ENCODE measurements around the gene PPARD. TPM values are rescaled to one million over a fixed set of nuclear protein-coding genes. Genes with fewer than 3 reads are reported as not detected.

PPARD gene
- total RNA-seq, 4 donors from 2014 or later = 17.3 to 40.3 (median 35.9) TPM

DNA sequence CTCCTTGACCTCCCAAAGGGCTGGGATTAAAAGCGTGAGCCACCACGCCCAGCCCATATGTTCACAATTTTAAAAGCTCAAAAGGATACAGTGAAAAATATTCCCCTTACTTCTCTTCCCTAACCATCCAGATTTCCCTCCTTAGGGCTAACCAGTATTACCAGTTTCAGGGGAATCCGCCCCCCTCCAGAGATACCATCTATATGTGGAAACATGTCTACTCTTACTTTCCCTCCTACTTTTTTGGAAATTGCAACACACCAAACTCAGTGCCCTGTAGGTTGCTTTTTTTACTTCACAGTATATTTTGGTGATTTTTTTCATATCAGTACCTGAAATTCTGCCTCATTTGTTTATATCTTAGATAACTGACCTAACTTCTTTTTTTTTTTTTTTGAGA lies 118.9 kb downstream of the PPARD start:
- no peak for TF ChIP-seq POLR2A (IDR thresholded peaks at IDR 0.05)
- TF ChIP-seq, protein P1, sequence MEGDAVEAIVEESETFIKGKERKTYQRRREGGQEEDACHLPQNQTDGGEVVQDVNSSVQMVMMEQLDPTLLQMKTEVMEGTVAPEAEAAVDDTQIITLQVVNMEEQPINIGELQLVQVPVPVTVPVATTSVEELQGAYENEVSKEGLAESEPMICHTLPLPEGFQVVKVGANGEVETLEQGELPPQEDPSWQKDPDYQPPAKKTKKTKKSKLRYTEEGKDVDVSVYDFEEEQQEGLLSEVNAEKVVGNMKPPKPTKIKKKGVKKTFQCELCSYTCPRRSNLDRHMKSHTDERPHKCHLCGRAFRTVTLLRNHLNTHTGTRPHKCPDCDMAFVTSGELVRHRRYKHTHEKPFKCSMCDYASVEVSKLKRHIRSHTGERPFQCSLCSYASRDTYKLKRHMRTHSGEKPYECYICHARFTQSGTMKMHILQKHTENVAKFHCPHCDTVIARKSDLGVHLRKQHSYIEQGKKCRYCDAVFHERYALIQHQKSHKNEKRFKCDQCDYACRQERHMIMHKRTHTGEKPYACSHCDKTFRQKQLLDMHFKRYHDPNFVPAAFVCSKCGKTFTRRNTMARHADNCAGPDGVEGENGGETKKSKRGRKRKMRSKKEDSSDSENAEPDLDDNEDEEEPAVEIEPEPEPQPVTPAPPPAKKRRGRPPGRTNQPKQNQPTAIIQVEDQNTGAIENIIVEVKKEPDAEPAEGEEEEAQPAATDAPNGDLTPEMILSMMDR (IDR thresholded peaks at IDR 0.05) = no peak
- Histone ChIP-seq H3K36me3 (no peaks in the 10 kb centered on the region), H3K4me3 (replicated peaks in 1 of 3) (no peak overlapping the region), H3K4me1 (no peaks in the 10 kb centered on the region), H3K27me3 (no peaks in the 10 kb centered on the region), H3K27ac (no peak overlapping the region), H3K9me3 (no peaks in the 10 kb centered on the region)
- no peak for DNase-seq
- WGBS, 2 donors = 82 to 97% methylated on average over 3 of the region's 3 CpGs
- intact Hi-C loops (cut with DNase I) = no loop called here

DNA sequence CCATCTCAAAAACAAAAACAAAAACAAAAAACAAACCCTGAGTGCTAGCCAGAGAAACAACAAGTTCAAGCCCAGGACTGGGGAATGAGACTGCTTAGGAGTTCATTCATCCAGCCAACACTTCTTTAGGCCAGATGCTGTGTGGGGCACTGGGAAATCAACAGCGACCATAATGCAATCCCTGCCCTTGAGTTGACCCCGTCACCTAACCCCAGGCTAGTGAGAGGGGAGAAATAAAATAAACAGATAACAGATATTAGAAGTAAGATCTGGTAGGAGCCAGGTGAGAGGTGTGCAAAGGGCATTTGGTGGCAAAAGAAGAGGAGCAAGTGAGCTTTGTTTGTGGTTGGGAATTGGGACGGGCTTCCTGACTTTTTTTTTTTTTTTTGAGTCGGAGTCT lies 120.9 kb downstream of the PPARD start:
- no peaks in the 10 kb centered on the region for H3K36me3 ChIP-seq
- no peak overlapping the region for H3K27ac ChIP-seq
- TF ChIP-seq POLR2A (IDR thresholded peaks at IDR 0.05) = no peak
- TF ChIP-seq, protein P1 (IDR thresholded peaks at IDR 0.05) = no peak
- WGBS, 2 donors = 96 to 97% methylated on average over 4 of the region's 4 CpGs
- intact Hi-C loops (cut with DNase I) = no loop called here
- no peaks in the 10 kb centered on the region for H3K9me3 ChIP-seq
- H3K4me1 ChIP-seq = no peaks in the 10 kb centered on the region
- no peaks in the 10 kb centered on the region for H3K27me3 ChIP-seq
- H3K4me3 ChIP-seq (replicated peaks in 1 of 3) = no peak overlapping the region
- no peak for DNase-seq

DNA sequence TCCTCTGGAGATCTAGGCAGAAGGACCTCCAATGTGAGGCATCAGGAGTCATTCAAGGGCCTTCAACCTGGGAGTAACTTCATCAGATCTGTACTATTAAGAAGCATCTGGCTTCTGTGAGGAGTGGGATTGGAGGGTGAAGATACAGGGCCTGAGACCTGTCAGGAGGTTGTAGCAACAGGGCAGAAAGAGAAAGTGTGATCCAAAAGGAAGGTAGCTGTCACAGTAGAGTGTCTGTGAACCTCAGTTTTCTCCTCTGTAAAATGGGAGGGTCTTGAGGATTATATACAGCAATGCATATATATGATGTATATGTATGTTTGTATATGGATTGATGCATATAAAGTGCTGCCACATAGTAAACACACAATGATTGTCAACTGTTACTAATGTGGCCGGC lies 123.3 kb downstream of the PPARD start:
- peaks cover 1 to 7% of the 10 kb centered on the region in 2 donors for H3K36me3 ChIP-seq
- intact Hi-C loops (cut with DNase I) = no loop called here
- no peaks in the 10 kb centered on the region for H3K27me3 ChIP-seq
- no peaks in the 10 kb centered on the region for H3K9me3 ChIP-seq
- TF ChIP-seq, protein P1 (IDR thresholded peaks at IDR 0.05) = no peak
- no peak for TF ChIP-seq POLR2A (IDR thresholded peaks at IDR 0.05)
- no peak overlapping the region for H3K4me3 ChIP-seq (replicated peaks in 1 of 3)
- H3K4me1 ChIP-seq = peaks cover 10 to 13% of the 10 kb centered on the region in 2 donors
- 95 to 96% methylated on average over 1 of the region's 1 CpG for WGBS, 2 donors
- H3K27ac ChIP-seq = no peak overlapping the region
- no peak for DNase-seq

DNA sequence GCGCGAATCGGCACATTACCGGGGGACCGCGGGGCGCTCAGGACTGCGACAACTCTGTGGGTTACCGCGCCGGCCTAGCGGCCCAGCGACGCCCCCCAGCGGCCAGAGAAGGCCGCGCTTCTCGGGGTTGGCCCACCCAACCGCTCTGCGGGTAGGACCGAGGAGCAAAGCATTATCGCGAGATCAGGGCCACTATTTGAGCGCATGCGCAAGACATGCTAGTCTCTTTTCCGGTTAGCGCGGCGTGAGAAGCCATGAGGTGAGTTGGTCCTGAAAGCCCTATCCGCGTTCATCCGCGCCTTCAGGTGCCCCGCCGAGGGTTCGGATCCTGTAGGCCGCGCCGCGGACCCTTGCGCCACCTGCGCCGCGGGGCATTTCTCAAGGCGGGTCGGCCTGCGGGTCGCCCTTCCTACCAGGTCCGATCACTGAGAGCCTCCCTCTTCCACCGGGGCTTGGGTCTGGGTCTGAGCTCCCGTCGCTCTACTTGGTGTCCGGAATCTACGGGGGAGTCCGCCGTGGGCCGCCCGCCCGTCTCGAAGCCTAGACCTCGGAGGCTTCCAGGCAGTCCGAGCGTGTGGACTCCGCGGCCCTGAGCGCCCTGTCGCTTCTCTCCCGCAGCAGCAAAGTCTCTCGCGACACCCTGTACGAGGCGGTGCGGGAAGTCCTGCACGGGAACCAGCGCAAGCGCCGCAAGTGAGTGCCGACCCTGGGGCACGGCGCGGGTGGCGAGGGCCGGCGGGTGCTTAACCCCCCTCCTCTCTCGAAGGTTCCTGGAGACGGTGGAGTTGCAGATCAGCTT lies 126.0 kb downstream of the PPARD start, which contains the start of gene RPL10A:
TSS of gene RPL10A (plus strand) at position 221 of the 799 bp plus-strand sequence. CDS start at position 255, 34 bp downstream.
- DNase-seq = peak; percentile 96
- Histone ChIP-seq H3K4me1 (peaks cover 10 to 18% of the 10 kb centered on the region in 2 donors), H3K36me3 (peaks cover 11 to 16% of the 10 kb centered on the region in 2 donors), H3K27ac (peak within 1 kb of the TSS; percentile 77 to 93 (median 92)), H3K9me3 (no peaks in the 10 kb centered on the region), H3K27me3 (no peaks in the 10 kb centered on the region), H3K4me3 (replicated peaks in 1 of 3) (peak within 1 kb of the TSS; percentile 41 to 76 (median 53))
- peak; percentile 67 to 96 for TF ChIP-seq POLR2A (IDR thresholded peaks at IDR 0.05)
- TF ChIP-seq, protein P1 (IDR thresholded peaks at IDR 0.05) = peak; percentile 82 to 99 (median 92)
- intact Hi-C loops (cut with DNase I) = no loop called here
- WGBS, 2 donors = 0% methylated on average over 18 to 45 of the region's 86 CpGs

Data from thyroid gland (tissue), 4 donors.